ENCODE measurements around the gene PITX3.

The PITX3 gene

GRCh38 chr10:102287538-102287937 is 46.2 kb upstream of the PITX3 start:
- Histone ChIP-seq H3K9ac (no peak overlapping the region), H3K4me2 (no peak overlapping the region), H3K79me2 (ENCODE audit: insufficient read depth, low read depth) (peaks cover 15% of the 10 kb centered on the region), H3K4me3 (IDR thresholded peaks at IDR 0.05; ENCODE audit: insufficient read depth, low read depth, low read length) (no peak overlapping the region), H3K36me3 (ENCODE audit: insufficient read depth) (no peaks in the 10 kb centered on the region; the same call in 1 of the 2 replicates), H3K27me3 (ENCODE audit: insufficient read depth, low read depth) (no peaks in the 10 kb centered on the region), H3K4me1 (ENCODE audit: low read depth, poor library complexity, severe bottlenecking) (peaks cover 13% of the 10 kb centered on the region), H4K20me1 (ENCODE audit: insufficient read depth) (peaks cover 4% of the 10 kb centered on the region), H2AFZ (ENCODE audit: low read depth) (no peak overlapping the region), H3K27ac (no peak overlapping the region)
- no peak for TF ChIP-seq CTCF (conservative IDR thresholded peaks at IDR 0.05; ENCODE audit: low read depth, low read length)

GRCh38 chr10:102286216-102286615 is 44.9 kb upstream of the PITX3 start:
- peaks cover 13% of the 10 kb centered on the region for H3K4me1 ChIP-seq (ENCODE audit: low read depth, poor library complexity, severe bottlenecking)
- TF ChIP-seq CTCF (conservative IDR thresholded peaks at IDR 0.05; ENCODE audit: low read depth, low read length) = no peak
- H3K36me3 ChIP-seq (ENCODE audit: insufficient read depth) = no peaks in the 10 kb centered on the region; the same call in 1 of the 2 replicates
- H3K79me2 ChIP-seq (ENCODE audit: insufficient read depth, low read depth) = peaks cover 21% of the 10 kb centered on the region
- no peak overlapping the region for H3K9ac ChIP-seq
- no peak overlapping the region for H3K4me2 ChIP-seq
- H4K20me1 ChIP-seq (ENCODE audit: insufficient read depth) = peaks cover 4% of the 10 kb centered on the region
- no peak overlapping the region for H3K4me3 ChIP-seq (IDR thresholded peaks at IDR 0.05; ENCODE audit: insufficient read depth, low read depth, low read length)
- H3K27me3 ChIP-seq (ENCODE audit: insufficient read depth, low read depth) = no peaks in the 10 kb centered on the region
- no peak overlapping the region for H2AFZ ChIP-seq (ENCODE audit: low read depth)
- H3K27ac ChIP-seq = no peak overlapping the region

- Histone ChIP-seq H3K4me1 (ENCODE audit: low read depth, poor library complexity, severe bottlenecking) (peaks cover 13% of the 10 kb centered on the region), H4K20me1 (ENCODE audit: insufficient read depth) (peaks cover 4% of the 10 kb centered on the region)
Observed at GRCh38 chr10:102285133-102285532, 43.8 kb upstream of the PITX3 start.

GRCh38 chr10:102284531-102284930 is 43.2 kb upstream of the PITX3 start:
- H3K36me3 ChIP-seq (ENCODE audit: insufficient read depth) = no peaks in the 10 kb centered on the region; the same call in 1 of the 2 replicates
- H3K4me1 ChIP-seq (ENCODE audit: low read depth, poor library complexity, severe bottlenecking) = peaks cover 18% of the 10 kb centered on the region
- no peaks in the 10 kb centered on the region for H3K27me3 ChIP-seq (ENCODE audit: insufficient read depth, low read depth)
- no peak overlapping the region for H3K9ac ChIP-seq
- no peak overlapping the region for H2AFZ ChIP-seq (ENCODE audit: low read depth)
- peaks cover 14% of the 10 kb centered on the region for H3K79me2 ChIP-seq (ENCODE audit: insufficient read depth, low read depth)
- H3K4me2 ChIP-seq = no peak overlapping the region; the same call in 1 of the 2 replicates
- no peak overlapping the region for H3K4me3 ChIP-seq (IDR thresholded peaks at IDR 0.05; ENCODE audit: insufficient read depth, low read depth, low read length)
- no peak overlapping the region for H3K27ac ChIP-seq
- TF ChIP-seq CTCF (conservative IDR thresholded peaks at IDR 0.05; ENCODE audit: low read depth, low read length) = no peak
- peaks cover 4% of the 10 kb centered on the region for H4K20me1 ChIP-seq (ENCODE audit: insufficient read depth)

More at GRCh38 chr10:102285133-102285532, 43.8 kb upstream of the PITX3 start:
- Histone ChIP-seq H3K4me2 (no peak overlapping the region), H2AFZ (ENCODE audit: low read depth) (no peak overlapping the region), H3K27ac (no peak overlapping the region), H3K36me3 (ENCODE audit: insufficient read depth) (no peaks in the 10 kb centered on the region; the same call in 1 of the 2 replicates), H3K9ac (no peak overlapping the region), H3K4me3 (IDR thresholded peaks at IDR 0.05; ENCODE audit: insufficient read depth, low read depth, low read length) (no peak overlapping the region), H3K27me3 (ENCODE audit: insufficient read depth, low read depth) (no peaks in the 10 kb centered on the region), H3K79me2 (ENCODE audit: insufficient read depth, low read depth) (peaks cover 17% of the 10 kb centered on the region)
- no peak for TF ChIP-seq CTCF (conservative IDR thresholded peaks at IDR 0.05; ENCODE audit: low read depth, low read length)

Measured in KMS-11 (cell line).